GM12878 (cell line): ENCODE data around the gene SPINK14.

Experiments
- CREB1 ChIP-seq: IDR thresholded peaks from 2 replicates; pipeline ENCODE4 v1.6.1; 2012; ENCODE audit warnings: low read depth, mild to moderate bottlenecking, inconsistent platforms
- CTCF ChIP-seq, 3 experiments: IDR thresholded peaks in 2 of 3; conservative IDR thresholded peaks in 1 of 3; 2 replicates each; pipeline ENCODE4 v1.5.1; 2011; ENCODE audit warnings: low read depth in 3 of 3, low read length in 3 of 3, mild to moderate bottlenecking in 3 of 3, control low read depth in 2 of 3, moderate library complexity in 2 of 3, inconsistent platforms in 1 of 3, mixed read lengths in 1 of 3; ENCODE audit not compliant: control insufficient read depth in 2 of 3, insufficient read depth in 1 of 3; ENCODE audit errors: extremely low read depth in 1 of 3
- ELK1 ChIP-seq: IDR thresholded peaks from 2 replicates; pipeline ENCODE4 v1.6.1; 2012; ENCODE audit warnings: low read depth, low read length, improper control_type of control experiment
- EZH2 ChIP-seq: IDR thresholded peaks from 2 replicates; pipeline ENCODE4 v1.6.1; 2012; ENCODE audit warnings: low read depth, mild to moderate bottlenecking, control low read depth, inconsistent platforms, low read length, borderline replicate concordance; ENCODE audit not compliant: control insufficient read depth
- JUND ChIP-seq: IDR thresholded peaks from 2 replicates; pipeline ENCODE4 v1.6.1; 2012; ENCODE audit warnings: low read depth, mild to moderate bottlenecking, low read length, improper control_type of control experiment, moderate library complexity
- NFYB ChIP-seq: IDR thresholded peaks from 2 replicates; pipeline ENCODE4 v1.6.1; 2011; ENCODE audit warnings: low read depth, mild to moderate bottlenecking, low read length, improper control_type of control experiment, moderate library complexity; ENCODE audit not compliant: insufficient read depth
- POLR2AphosphoS2 ChIP-seq: IDR thresholded peaks from 2 replicates; pipeline ENCODE4 v1.6.1; 2011; ENCODE audit warnings: low read depth, mild to moderate bottlenecking, low read length, improper control_type of control experiment, moderate library complexity
- REST ChIP-seq: IDR thresholded peaks from 2 replicates; pipeline ENCODE4 v1.6.1; 2012; ENCODE audit warnings: mild to moderate bottlenecking, low read depth, low read length
- ZNF274 ChIP-seq: IDR thresholded peaks from one replicate; pipeline ENCODE4 v1.8.0; 2011; ENCODE audit not compliant: insufficient read length, insufficient read depth
- ZSCAN29 ChIP-seq: fragments of 450-650 bp; IDR thresholded peaks from 2 replicates; pipeline ENCODE4 v1.6.1; 2017; ENCODE audit warnings: mild to moderate bottlenecking, moderate library complexity

- TF ChIP-seq POLR2AphosphoS2 (no peak), JUND (no peak), CTCF (IDR thresholded peaks at IDR 0.05 in 2 of 3, conservative IDR thresholded peaks at IDR 0.05 in 1 of 3; ENCODE audit: control insufficient read depth in 2 of 3, extremely low read depth in 1 of 3, insufficient read depth in 1 of 3, low read depth in 3 of 3, low read length in 3 of 3) (no peak), EZH2 (no peak), CREB1 (no peak), NFYB (no peak), REST (no peak), ZNF274 (no peak), ELK1 (no peak), ZSCAN29 (no peak)
Measured at GRCh38 chr5:148186248-148187003, 18.1 kb downstream of the SPINK14 start.
